H1 (cell line): ENCODE data around the gene ADGRV1. TPM values are rescaled to one million over a fixed set of nuclear protein-coding genes. Genes with fewer than 3 reads are reported as not detected.

Experiments
- EGR1 ChIP-seq: IDR thresholded peaks from 2 replicates; pipeline ENCODE4 v1.6.1; 2011; ENCODE audit warnings: low read depth, low read length, borderline replicate concordance
- polyA plus RNA-seq, 7 experiments: library from polyadenylated mRNA; depleted of rRNA in 3 of 7; stranded (reverse) in 5 of 7; unstranded in 2 of 7; fragments of >200 nt in 5 of 7; fragments of 200-250 nt in 2 of 7; gene quantifications; 1 replicate in 5 of 7; 2 replicates in 1 of 7; 4 replicates in 1 of 7; pipeline versions ENCODE4 v1.2.1 to v1.2.3, GENCODE V29; 2011 to 2013; ENCODE audit warnings: missing spikeins in 2 of 7, mixed read lengths in 2 of 7
- total RNA-seq: library from RNA; stranded (reverse); fragmentation: NEBNext Ultra II Directional; extraction: Animal tissue kit (Norgen Biotek cat#: 25700); gene quantifications from 2 replicates; pipeline ENCODE4 v1.2.1, GENCODE V29; 2021
- TF ChIP-seq, protein P1 (sequence below): fragments of 300-600 bp; sonication (generic); IDR thresholded peaks from 2 replicates; pipeline ENCODE4 v1.7.1; 2012; ENCODE audit warnings: low read length, moderate library complexity, mild to moderate bottlenecking, inconsistent platforms; ENCODE audit not compliant: insufficient replicate concordance

The ADGRV1 gene
- total and polyA plus RNA-seq, 2 of the 8 experiments (the other 6 are each of a cell fraction or from before 2014, with no cell fraction given) = 53.1 to 62.2 TPM

- TF ChIP-seq, protein P1, sequence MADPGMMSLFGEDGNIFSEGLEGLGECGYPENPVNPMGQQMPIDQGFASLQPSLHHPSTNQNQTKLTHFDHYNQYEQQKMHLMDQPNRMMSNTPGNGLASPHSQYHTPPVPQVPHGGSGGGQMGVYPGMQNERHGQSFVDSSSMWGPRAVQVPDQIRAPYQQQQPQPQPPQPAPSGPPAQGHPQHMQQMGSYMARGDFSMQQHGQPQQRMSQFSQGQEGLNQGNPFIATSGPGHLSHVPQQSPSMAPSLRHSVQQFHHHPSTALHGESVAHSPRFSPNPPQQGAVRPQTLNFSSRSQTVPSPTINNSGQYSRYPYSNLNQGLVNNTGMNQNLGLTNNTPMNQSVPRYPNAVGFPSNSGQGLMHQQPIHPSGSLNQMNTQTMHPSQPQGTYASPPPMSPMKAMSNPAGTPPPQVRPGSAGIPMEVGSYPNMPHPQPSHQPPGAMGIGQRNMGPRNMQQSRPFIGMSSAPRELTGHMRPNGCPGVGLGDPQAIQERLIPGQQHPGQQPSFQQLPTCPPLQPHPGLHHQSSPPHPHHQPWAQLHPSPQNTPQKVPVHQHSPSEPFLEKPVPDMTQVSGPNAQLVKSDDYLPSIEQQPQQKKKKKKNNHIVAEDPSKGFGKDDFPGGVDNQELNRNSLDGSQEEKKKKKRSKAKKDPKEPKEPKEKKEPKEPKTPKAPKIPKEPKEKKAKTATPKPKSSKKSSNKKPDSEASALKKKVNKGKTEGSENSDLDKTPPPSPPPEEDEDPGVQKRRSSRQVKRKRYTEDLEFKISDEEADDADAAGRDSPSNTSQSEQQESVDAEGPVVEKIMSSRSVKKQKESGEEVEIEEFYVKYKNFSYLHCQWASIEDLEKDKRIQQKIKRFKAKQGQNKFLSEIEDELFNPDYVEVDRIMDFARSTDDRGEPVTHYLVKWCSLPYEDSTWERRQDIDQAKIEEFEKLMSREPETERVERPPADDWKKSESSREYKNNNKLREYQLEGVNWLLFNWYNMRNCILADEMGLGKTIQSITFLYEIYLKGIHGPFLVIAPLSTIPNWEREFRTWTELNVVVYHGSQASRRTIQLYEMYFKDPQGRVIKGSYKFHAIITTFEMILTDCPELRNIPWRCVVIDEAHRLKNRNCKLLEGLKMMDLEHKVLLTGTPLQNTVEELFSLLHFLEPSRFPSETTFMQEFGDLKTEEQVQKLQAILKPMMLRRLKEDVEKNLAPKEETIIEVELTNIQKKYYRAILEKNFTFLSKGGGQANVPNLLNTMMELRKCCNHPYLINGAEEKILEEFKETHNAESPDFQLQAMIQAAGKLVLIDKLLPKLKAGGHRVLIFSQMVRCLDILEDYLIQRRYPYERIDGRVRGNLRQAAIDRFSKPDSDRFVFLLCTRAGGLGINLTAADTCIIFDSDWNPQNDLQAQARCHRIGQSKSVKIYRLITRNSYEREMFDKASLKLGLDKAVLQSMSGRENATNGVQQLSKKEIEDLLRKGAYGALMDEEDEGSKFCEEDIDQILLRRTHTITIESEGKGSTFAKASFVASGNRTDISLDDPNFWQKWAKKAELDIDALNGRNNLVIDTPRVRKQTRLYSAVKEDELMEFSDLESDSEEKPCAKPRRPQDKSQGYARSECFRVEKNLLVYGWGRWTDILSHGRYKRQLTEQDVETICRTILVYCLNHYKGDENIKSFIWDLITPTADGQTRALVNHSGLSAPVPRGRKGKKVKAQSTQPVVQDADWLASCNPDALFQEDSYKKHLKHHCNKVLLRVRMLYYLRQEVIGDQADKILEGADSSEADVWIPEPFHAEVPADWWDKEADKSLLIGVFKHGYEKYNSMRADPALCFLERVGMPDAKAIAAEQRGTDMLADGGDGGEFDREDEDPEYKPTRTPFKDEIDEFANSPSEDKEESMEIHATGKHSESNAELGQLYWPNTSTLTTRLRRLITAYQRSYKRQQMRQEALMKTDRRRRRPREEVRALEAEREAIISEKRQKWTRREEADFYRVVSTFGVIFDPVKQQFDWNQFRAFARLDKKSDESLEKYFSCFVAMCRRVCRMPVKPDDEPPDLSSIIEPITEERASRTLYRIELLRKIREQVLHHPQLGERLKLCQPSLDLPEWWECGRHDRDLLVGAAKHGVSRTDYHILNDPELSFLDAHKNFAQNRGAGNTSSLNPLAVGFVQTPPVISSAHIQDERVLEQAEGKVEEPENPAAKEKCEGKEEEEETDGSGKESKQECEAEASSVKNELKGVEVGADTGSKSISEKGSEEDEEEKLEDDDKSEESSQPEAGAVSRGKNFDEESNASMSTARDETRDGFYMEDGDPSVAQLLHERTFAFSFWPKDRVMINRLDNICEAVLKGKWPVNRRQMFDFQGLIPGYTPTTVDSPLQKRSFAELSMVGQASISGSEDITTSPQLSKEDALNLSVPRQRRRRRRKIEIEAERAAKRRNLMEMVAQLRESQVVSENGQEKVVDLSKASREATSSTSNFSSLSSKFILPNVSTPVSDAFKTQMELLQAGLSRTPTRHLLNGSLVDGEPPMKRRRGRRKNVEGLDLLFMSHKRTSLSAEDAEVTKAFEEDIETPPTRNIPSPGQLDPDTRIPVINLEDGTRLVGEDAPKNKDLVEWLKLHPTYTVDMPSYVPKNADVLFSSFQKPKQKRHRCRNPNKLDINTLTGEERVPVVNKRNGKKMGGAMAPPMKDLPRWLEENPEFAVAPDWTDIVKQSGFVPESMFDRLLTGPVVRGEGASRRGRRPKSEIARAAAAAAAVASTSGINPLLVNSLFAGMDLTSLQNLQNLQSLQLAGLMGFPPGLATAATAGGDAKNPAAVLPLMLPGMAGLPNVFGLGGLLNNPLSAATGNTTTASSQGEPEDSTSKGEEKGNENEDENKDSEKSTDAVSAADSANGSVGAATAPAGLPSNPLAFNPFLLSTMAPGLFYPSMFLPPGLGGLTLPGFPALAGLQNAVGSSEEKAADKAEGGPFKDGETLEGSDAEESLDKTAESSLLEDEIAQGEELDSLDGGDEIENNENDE = peak; percentile 94
- no peak for TF ChIP-seq EGR1
These were observed 537.3 kb downstream of the ADGRV1 start (continued) for GRCh38 chr5:91095786-91096385.
